Lower lobe of right lung (tissue), 2 donors: ENCODE data around the gene CCDC120. TPM values are rescaled to one million over a fixed set of nuclear protein-coding genes. Genes with fewer than 3 reads are reported as not detected.

ENCODE experiments used
- ATAC-seq, 2 donors: fragments of 200-7000 bp; cut with Tn5 transposase; one replicate each; pipeline ENCODE4 v1.9.1; 2020 to 2022; ENCODE audit warnings: mild to moderate bottlenecking in 2 of 2, moderate library complexity in 2 of 2
- DNase-seq: peaks from one replicate; pipeline ENCODE4 v3.0.0-alpha.2; 2020
- H3K27ac ChIP-seq: fragments of 200-600 bp; one replicate; pipeline ENCODE4 v1.8.0; 2022
- H3K27me3 ChIP-seq: fragments of 200-600 bp; one replicate; pipeline ENCODE4 v1.8.0; 2022; ENCODE audit warnings: low read depth
- H3K36me3 ChIP-seq: fragments of 200-600 bp; one replicate; pipeline ENCODE4 v1.8.0; 2022; ENCODE audit warnings: mild to moderate bottlenecking
- H3K4me1 ChIP-seq: fragments of 200-600 bp; one replicate; pipeline ENCODE4 v1.8.0; 2022
- H3K4me3 ChIP-seq: fragments of 200-600 bp; one replicate; pipeline ENCODE4 v1.8.0; 2022; ENCODE audit warnings: mild to moderate bottlenecking
- H3K9me3 ChIP-seq: fragments of 200-600 bp; one replicate; pipeline ENCODE4 v1.8.0; 2022
- intact Hi-C: fragments of 100-400 bp; cut with DNase I; formaldehyde crosslinking; loops from one replicate; pipeline ENCODE4 v1.11.0; 2022
- total RNA-seq: library from RNA; stranded (reverse); fragmentation: NEBNext Ultra II Directional; extraction: Animal tissue kit (Norgen Biotek cat#: 25700); gene quantifications from one replicate; pipeline ENCODE4 v1.2.1, GENCODE V29; 2021
- TF ChIP-seq, protein P1 (sequence below): fragments of 200-600 bp; IDR thresholded peaks from one replicate; pipeline ENCODE4 v1.8.0; 2022; ENCODE audit warnings: antibody characterized with exemption, mild to moderate bottlenecking
- donor health status: DM: no; HTN: yes; CAD: no; lungs with severe emphysema.

CCDC120 gene
- total RNA-seq, 1 donor from 2014 or later = 9.5 TPM

DNA sequence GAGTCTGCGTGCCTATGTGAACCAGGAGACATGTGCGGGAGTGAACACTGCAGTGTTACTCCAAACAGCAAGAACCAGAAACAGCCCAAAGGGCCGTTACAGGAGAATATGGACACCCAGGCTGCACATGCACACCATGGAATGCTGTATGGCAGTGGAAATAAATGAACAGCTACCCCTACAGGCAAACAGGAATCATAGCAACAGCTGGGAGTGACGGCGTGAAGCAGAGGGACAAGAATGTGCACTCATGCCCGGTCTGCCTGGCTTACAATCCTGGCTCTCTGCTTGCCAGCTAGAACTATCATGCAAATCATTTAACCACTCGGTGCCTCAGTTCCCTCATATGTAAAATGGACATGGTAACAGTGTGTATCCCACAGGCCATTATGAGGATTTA is 48.1 kb downstream of the CCDC120 start:
- no peaks in the 10 kb centered on the region for H3K9me3 ChIP-seq
- TF ChIP-seq, protein P1, sequence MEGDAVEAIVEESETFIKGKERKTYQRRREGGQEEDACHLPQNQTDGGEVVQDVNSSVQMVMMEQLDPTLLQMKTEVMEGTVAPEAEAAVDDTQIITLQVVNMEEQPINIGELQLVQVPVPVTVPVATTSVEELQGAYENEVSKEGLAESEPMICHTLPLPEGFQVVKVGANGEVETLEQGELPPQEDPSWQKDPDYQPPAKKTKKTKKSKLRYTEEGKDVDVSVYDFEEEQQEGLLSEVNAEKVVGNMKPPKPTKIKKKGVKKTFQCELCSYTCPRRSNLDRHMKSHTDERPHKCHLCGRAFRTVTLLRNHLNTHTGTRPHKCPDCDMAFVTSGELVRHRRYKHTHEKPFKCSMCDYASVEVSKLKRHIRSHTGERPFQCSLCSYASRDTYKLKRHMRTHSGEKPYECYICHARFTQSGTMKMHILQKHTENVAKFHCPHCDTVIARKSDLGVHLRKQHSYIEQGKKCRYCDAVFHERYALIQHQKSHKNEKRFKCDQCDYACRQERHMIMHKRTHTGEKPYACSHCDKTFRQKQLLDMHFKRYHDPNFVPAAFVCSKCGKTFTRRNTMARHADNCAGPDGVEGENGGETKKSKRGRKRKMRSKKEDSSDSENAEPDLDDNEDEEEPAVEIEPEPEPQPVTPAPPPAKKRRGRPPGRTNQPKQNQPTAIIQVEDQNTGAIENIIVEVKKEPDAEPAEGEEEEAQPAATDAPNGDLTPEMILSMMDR = peak; percentile 38
- ATAC-seq = peak; percentile 76 to 86
- no peaks in the 10 kb centered on the region for H3K4me1 ChIP-seq
- H3K27ac ChIP-seq = no peak overlapping the region
- intact Hi-C loops = no loop called here
- DNase-seq = no peak
- H3K36me3 ChIP-seq = peaks cover 4% of the 10 kb centered on the region
- no peak overlapping the region for H3K4me3 ChIP-seq
- H3K27me3 ChIP-seq = no peaks in the 10 kb centered on the region

DNA sequence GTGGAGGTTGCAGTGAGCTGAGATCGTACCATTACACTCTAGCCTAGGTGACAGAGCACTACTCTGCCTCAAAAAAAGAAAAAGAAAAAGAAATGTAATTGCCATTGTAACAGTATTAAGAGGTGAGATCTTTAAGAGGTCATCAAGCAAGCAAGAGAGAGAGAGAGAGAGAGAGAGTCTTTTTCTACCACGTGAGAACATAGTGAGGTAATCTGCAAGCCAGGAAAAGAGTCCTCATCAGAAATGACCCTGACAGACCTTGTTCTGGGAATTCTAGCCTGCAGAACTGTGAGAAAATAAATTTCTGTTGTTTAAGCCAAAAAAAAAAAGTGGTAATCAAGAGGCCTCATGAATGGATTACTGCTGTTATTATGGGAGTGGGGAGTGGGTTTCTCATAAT is 49.8 kb downstream of the CCDC120 start:
- Histone ChIP-seq H3K4me3 (no peak overlapping the region), H3K9me3 (no peaks in the 10 kb centered on the region), H3K27me3 (no peaks in the 10 kb centered on the region), H3K27ac (no peak overlapping the region), H3K4me1 (no peaks in the 10 kb centered on the region), H3K36me3 (peaks cover 21% of the 10 kb centered on the region)
- TF ChIP-seq, protein P1 = no peak
- DNase-seq (no peak), ATAC-seq (no peak)
- intact Hi-C loops = no loop called here

DNA sequence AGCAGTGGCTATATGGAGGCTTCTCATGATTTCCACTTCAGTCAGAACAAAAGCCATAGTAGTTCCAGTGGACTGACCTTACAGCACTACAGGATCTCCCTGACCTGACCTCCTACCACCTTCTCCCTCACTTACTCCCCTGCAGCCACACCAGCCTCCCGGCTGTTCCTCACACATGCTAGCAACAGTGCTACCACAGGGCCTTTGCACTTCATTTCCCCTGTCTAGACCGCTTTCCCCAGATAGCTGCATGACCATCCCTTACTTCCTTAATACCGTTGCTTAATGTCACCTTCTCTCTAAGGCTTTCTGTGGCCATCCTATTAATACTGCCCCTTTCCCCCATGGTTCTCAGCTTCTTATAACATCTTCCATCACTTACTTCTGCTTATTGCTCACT is 51.6 kb downstream of the CCDC120 start:
- intact Hi-C loops = no loop called here
- H3K4me3 ChIP-seq = no peak overlapping the region
- H3K9me3 ChIP-seq = no peaks in the 10 kb centered on the region
- peaks cover 30% of the 10 kb centered on the region for H3K36me3 ChIP-seq
- no peaks in the 10 kb centered on the region for H3K4me1 ChIP-seq
- TF ChIP-seq, protein P1 = no peak
- no peak overlapping the region for H3K27ac ChIP-seq
- no peaks in the 10 kb centered on the region for H3K27me3 ChIP-seq
- DNase-seq (no peak), ATAC-seq (no peak)

DNA sequence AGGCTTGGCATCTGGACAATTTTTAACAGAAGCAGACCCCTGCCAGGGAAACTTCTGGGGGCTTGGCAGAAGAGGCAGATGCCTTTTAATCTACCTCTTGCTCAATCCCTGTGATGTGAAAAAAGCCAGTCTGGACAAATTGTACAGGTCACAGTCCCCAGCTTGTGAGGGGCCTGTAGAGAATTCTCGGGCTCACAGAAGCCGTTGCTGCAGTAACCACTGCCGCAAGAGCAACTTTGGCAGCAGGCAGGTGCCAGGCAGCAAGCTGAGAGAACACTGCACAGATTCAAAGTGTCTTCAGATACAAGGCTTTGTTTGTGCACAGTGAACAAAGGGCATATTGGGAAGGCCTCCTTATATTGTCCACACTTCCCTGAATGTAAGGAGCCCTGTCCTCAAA is 53.0 kb downstream of the CCDC120 start:
- no peaks in the 10 kb centered on the region for H3K27me3 ChIP-seq
- intact Hi-C loops = no loop called here
- TF ChIP-seq, protein P1 = no peak
- ATAC-seq (no peak), DNase-seq (no peak)
- no peaks in the 10 kb centered on the region for H3K9me3 ChIP-seq
- H3K36me3 ChIP-seq = peaks cover 44% of the 10 kb centered on the region
- H3K27ac ChIP-seq = no peak overlapping the region
- no peaks in the 10 kb centered on the region for H3K4me1 ChIP-seq
- no peak overlapping the region for H3K4me3 ChIP-seq

- Histone ChIP-seq H3K27ac (no peak overlapping the region), H3K9me3 (no peaks in the 10 kb centered on the region), H3K4me1 (no peaks in the 10 kb centered on the region), H3K36me3 (peaks cover 72% of the 10 kb centered on the region), H3K27me3 (no peaks in the 10 kb centered on the region), H3K4me3 (no peak overlapping the region)
- DNase-seq (no peak), ATAC-seq (no peak)
- intact Hi-C loops = no loop called here
- TF ChIP-seq, protein P1 = no peak
Observed at GRCh38 chrX:49116076-49116475, 57.3 kb downstream of the CCDC120 start.

DNA sequence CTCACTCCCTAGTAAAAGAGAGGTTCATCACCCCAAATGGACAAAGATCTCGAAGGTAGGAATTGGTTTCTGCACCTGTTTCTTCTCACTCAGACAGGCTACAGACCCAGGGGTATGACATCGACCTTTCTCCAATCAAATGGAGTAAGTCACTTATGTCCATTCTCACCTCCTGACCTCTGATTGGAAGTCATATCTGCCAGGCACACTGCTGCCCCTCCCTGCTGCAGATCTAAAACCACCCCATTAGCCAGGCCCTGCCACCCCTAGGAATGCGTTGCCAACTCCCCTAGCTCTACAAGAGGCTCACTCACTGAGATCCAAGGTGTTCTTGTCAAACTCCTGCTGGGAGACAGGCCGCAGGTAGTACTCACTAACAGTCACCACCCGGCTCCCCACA is 57.9 kb downstream of the CCDC120 start:
- no peak for ATAC-seq
- TF ChIP-seq, protein P1 = no peak
- intact Hi-C loops = no loop called here

More for the DNA sequence above, 57.9 kb downstream of the CCDC120 start:
- Histone ChIP-seq H3K27ac (no peak overlapping the region), H3K4me3 (no peak overlapping the region), H3K36me3 (peaks cover 73% of the 10 kb centered on the region), H3K4me1 (no peaks in the 10 kb centered on the region), H3K27me3 (no peaks in the 10 kb centered on the region), H3K9me3 (no peaks in the 10 kb centered on the region)
- DNase-seq = no peak
